Vagina (tissue), 2 donors: ENCODE data around the gene CUL7. TPM values are rescaled to one million over a fixed set of nuclear protein-coding genes. Genes with fewer than 3 reads are reported as not detected.

Source experiments
- DNase-seq, 2 donors: peaks; one replicate each; pipeline ENCODE4 v3.0.0-alpha.2; 2017; ENCODE audit errors: extremely low spot score in 2 of 2
- H3K27ac ChIP-seq: fragments of 200-600 bp; sonication (generic); one replicate; pipeline ENCODE4 v1.5.1; 2019
- H3K27me3 ChIP-seq: fragments of 200-600 bp; sonication (generic); one replicate; pipeline ENCODE4 v1.5.1; 2019
- H3K36me3 ChIP-seq, 2 donors: fragments of 200-600 bp; sonication (generic); one replicate each; pipeline ENCODE4 v1.5.1; 2017 to 2019
- H3K4me1 ChIP-seq: fragments of 200-600 bp; sonication (generic); one replicate; pipeline ENCODE4 v1.5.1; 2019
- H3K4me3 ChIP-seq, 2 donors: fragments of 200-600 bp; sonication (generic); 1 replicate in 1 of 2; 2 replicates in 1 of 2; pipeline ENCODE4 v1.5.1; 2016 to 2019
- H3K9me3 ChIP-seq: fragments of 200-600 bp; sonication (generic); one replicate; pipeline ENCODE4 v1.5.1; 2019
- POLR2A ChIP-seq, 2 donors: fragments of 450-650 bp; IDR thresholded peaks; one replicate each; pipeline ENCODE4 v1.6.1; 2017; ENCODE audit warnings: antibody characterized with exemption in 2 of 2, mild to moderate bottlenecking in 2 of 2, moderate library complexity in 2 of 2
- POLR2AphosphoS5 ChIP-seq, 2 donors: sonication (generic); formaldehyde crosslinking; IDR thresholded peaks; one replicate each; pipeline ENCODE4 v1.9.0; 2017; ENCODE audit warnings: antibody characterized with exemption in 2 of 2, mild to moderate bottlenecking in 2 of 2, low read depth in 1 of 2; ENCODE audit not compliant: insufficient read depth in 1 of 2
- intact Hi-C: fragments of 100-400 bp; cut with DNase I; formaldehyde crosslinking; loops from one replicate; pipeline ENCODE4 v1.15.1; 2023
- total RNA-seq: library from RNA; depleted of rRNA; stranded (reverse); fragments of >200 nt; gene quantifications from one replicate; pipeline ENCODE4 v1.2.3, GENCODE V29; 2016
- TF ChIP-seq, protein P1 (sequence below), 3 experiments: fragments of 450-650 bp in 2 of 3; fragments of 200-600 bp in 1 of 3; sonication (generic) in 1 of 3; IDR thresholded peaks; one replicate each; pipeline ENCODE4 v1.5.1; 2017 to 2019; ENCODE audit warnings: antibody characterized with exemption in 3 of 3, mild to moderate bottlenecking in 2 of 3, moderate library complexity in 2 of 3

CUL7 gene
- 13.0 TPM for total RNA-seq

DNA sequence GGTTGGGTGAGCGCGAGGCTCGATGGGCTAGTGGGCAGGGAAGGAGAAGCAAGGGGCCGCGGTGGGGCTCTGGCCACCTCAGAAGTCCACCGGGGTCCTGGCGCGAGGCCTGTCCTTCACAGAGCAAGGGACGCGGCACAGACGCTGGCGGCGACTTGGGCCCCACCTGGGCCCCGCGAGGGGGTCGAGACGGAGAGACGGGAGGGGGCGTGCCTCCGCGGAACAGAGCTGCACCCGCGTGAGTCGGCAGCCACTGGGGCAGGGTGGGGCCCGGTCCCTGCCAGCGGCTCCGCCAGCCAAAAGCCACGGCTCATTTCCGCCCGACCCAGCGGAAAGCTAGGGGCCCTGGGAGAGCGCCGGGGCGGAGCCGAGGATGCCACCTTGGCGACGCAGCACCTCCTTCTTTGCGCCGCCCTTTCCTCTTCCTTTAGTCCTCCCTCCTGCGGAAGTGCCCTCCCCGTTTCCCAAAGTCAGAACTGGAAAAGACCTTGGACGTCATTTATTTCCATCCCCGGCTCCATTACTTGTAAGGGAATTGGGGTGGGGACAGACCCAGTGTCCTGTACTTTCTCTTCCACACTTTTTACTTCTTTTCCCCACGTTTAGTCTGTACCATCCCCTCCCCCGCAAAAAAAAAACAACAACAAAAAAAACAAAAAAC lies at the start of gene CUL7:
Gene CUL7, minus strand, starts transcription at position 307 of the 661 bp plus-strand sequence. CDS start 1,063 bp downstream, outside the sequence.
- Histone ChIP-seq H3K4me1 (peaks cover 45% of the 10 kb centered on the region), H3K27ac (peak within 1 kb of the TSS; percentile 88), H3K4me3 (peak within 1 kb of the TSS; percentile 62 to 71), H3K27me3 (no peaks in the 10 kb centered on the region), H3K36me3 (peaks cover 0 to 19% of the 10 kb centered on the region in 2 donors), H3K9me3 (no peaks in the 10 kb centered on the region)
- DNase-seq = peak in 1 of 2 donors; percentile 94
- TF ChIP-seq, protein P1, sequence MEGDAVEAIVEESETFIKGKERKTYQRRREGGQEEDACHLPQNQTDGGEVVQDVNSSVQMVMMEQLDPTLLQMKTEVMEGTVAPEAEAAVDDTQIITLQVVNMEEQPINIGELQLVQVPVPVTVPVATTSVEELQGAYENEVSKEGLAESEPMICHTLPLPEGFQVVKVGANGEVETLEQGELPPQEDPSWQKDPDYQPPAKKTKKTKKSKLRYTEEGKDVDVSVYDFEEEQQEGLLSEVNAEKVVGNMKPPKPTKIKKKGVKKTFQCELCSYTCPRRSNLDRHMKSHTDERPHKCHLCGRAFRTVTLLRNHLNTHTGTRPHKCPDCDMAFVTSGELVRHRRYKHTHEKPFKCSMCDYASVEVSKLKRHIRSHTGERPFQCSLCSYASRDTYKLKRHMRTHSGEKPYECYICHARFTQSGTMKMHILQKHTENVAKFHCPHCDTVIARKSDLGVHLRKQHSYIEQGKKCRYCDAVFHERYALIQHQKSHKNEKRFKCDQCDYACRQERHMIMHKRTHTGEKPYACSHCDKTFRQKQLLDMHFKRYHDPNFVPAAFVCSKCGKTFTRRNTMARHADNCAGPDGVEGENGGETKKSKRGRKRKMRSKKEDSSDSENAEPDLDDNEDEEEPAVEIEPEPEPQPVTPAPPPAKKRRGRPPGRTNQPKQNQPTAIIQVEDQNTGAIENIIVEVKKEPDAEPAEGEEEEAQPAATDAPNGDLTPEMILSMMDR (IDR thresholded peaks at IDR 0.05) = no peak
- peak; percentile 94 to 99 for TF ChIP-seq POLR2AphosphoS5 (IDR thresholded peaks at IDR 0.05; ENCODE audit: insufficient read depth in 1 of 2, low read depth in 1 of 2)
- peak in 1 of 2 donors; percentile 53 for TF ChIP-seq POLR2A (IDR thresholded peaks at IDR 0.05)
- intact Hi-C loops = loop anchor here (5.0 kb wide), 1 partner anchor 66 kb away; no protein-coding TSS in a partner anchor

GRCh38 chr6:43101497-43101896 lies 47.8 kb upstream of the CUL7 start:
- Histone ChIP-seq H3K27ac (no peak overlapping the region), H3K27me3 (no peaks in the 10 kb centered on the region), H3K36me3 (no peaks in the 10 kb centered on the region), H3K4me1 (peaks cover 10% of the 10 kb centered on the region), H3K9me3 (no peaks in the 10 kb centered on the region), H3K4me3 (no peak overlapping the region)
- intact Hi-C loops = no loop called here
- TF ChIP-seq POLR2AphosphoS5 (IDR thresholded peaks at IDR 0.05; ENCODE audit: insufficient read depth in 1 of 2, low read depth in 1 of 2) (no peak), POLR2A (IDR thresholded peaks at IDR 0.05) (no peak)
- TF ChIP-seq, protein P1 (IDR thresholded peaks at IDR 0.05) = no peak
- DNase-seq = no peak

DNA sequence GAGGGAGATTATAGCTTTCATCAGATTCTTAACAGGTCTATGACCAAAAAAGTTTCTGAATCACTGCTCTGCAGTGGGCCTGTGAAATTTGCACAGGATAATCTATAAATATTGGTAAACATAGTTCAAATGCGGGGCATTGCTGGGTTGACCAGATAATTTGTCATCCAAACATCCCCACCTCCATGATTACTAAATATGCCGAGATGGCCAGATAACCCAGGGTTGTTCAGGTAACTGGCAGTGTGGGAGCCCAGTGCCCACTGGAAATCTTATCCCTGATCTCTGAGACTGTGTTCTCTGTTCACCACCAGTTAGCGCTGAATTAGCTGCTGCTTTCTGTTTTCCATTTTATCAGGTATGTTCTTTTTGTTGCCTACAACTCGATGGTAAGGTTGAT lies 43.9 kb upstream of the CUL7 start:
- no peak for DNase-seq
- Histone ChIP-seq H3K27me3 (no peaks in the 10 kb centered on the region), H3K36me3 (no peaks in the 10 kb centered on the region), H3K9me3 (no peaks in the 10 kb centered on the region), H3K4me3 (no peak overlapping the region), H3K27ac (peak overlapping the region; percentile 42), H3K4me1 (peaks cover 41% of the 10 kb centered on the region)
- TF ChIP-seq POLR2A (IDR thresholded peaks at IDR 0.05) (no peak), POLR2AphosphoS5 (IDR thresholded peaks at IDR 0.05; ENCODE audit: insufficient read depth in 1 of 2, low read depth in 1 of 2) (no peak)
- TF ChIP-seq, protein P1 (IDR thresholded peaks at IDR 0.05) = no peak
- intact Hi-C loops = no loop called here

- peaks cover 45% of the 10 kb centered on the region for H3K4me1 ChIP-seq
- intact Hi-C loops = no loop called here
- no peak for DNase-seq
- peak overlapping the region; percentile 42 for H3K27ac ChIP-seq
- TF ChIP-seq POLR2A (IDR thresholded peaks at IDR 0.05) (no peak), POLR2AphosphoS5 (IDR thresholded peaks at IDR 0.05; ENCODE audit: insufficient read depth in 1 of 2, low read depth in 1 of 2) (no peak)
- TF ChIP-seq, protein P1 (IDR thresholded peaks at IDR 0.05) = no peak
- H3K27me3 ChIP-seq = no peaks in the 10 kb centered on the region
- H3K4me3 ChIP-seq = no peak overlapping the region
- H3K9me3 ChIP-seq = no peaks in the 10 kb centered on the region
- H3K36me3 ChIP-seq = no peaks in the 10 kb centered on the region
Observed at GRCh38 chr6:43097098-43097489, 43.4 kb upstream of the CUL7 start.

- Histone ChIP-seq H3K4me3 (no peak overlapping the region), H3K27ac (peak overlapping the region; percentile 42), H3K27me3 (no peaks in the 10 kb centered on the region), H3K36me3 (no peaks in the 10 kb centered on the region), H3K9me3 (no peaks in the 10 kb centered on the region), H3K4me1 (peaks cover 49% of the 10 kb centered on the region)
- DNase-seq = no peak
- intact Hi-C loops = no loop called here
- TF ChIP-seq POLR2AphosphoS5 (IDR thresholded peaks at IDR 0.05; ENCODE audit: insufficient read depth in 1 of 2, low read depth in 1 of 2) = peak in 1 of 2 donors; percentile 19
- TF ChIP-seq, protein P1 (IDR thresholded peaks at IDR 0.05) = no peak
Observed at GRCh38 chr6:43096451-43097097, 42.9 kb upstream of the CUL7 start.
